GM18508 (cell line): ENCODE measurements around the gene SPOCD1.

Experiments used
- ATAC-seq: cut with Tn5 transposase; IDR thresholded peaks from one replicate; pipeline ENCODE4 v1.9.1; 2021; ENCODE audit warnings: moderate number of reproducible peaks; ENCODE audit not compliant: insufficient read depth, unreplicated experiment

The SPOCD1 gene

GRCh38 chr1:31802190-31803150 is 13.4 kb downstream of the SPOCD1 start:
- no peak for ATAC-seq

- no peak for ATAC-seq
Observed at GRCh38 chr1:31801458-31801857, 14.4 kb downstream of the SPOCD1 start.

- ATAC-seq = no peak
Observed at GRCh38 chr1:31800674-31800967, 15.2 kb downstream of the SPOCD1 start.

- ATAC-seq = no peak
Observed at GRCh38 chr1:31799895-31800673, 15.7 kb downstream of the SPOCD1 start.

- no peak for ATAC-seq
Observed at GRCh38 chr1:31799196-31799894, 16.5 kb downstream of the SPOCD1 start.

GRCh38 chr1:31798433-31799195 is 17.2 kb downstream of the SPOCD1 start:
- no peak for ATAC-seq

GRCh38 chr1:31798086-31798432 is 17.8 kb downstream of the SPOCD1 start:
- no peak for ATAC-seq

GRCh38 chr1:31797216-31797615 is 18.6 kb downstream of the SPOCD1 start:
- no peak for ATAC-seq

- no peak for ATAC-seq
Observed at GRCh38 chr1:31796707-31797106, 19.1 kb downstream of the SPOCD1 start.

- no peak for ATAC-seq
Observed at GRCh38 chr1:31795801-31796621, 19.8 kb downstream of the SPOCD1 start.

GRCh38 chr1:31795096-31795675 is 20.6 kb downstream of the SPOCD1 start:
- ATAC-seq = no peak

- no peak for ATAC-seq
Observed at GRCh38 chr1:31793586-31794285, 22.1 kb downstream of the SPOCD1 start.

GRCh38 chr1:31793086-31793485 is 22.7 kb downstream of the SPOCD1 start:
- no peak for ATAC-seq

- no peak for ATAC-seq
Observed at GRCh38 chr1:31792541-31792940, 23.3 kb downstream of the SPOCD1 start.

- ATAC-seq = no peak
Observed at GRCh38 chr1:31792116-31792515, 23.7 kb downstream of the SPOCD1 start.

GRCh38 chr1:31791131-31791858 is 24.5 kb downstream of the SPOCD1 start:
- no peak for ATAC-seq

- ATAC-seq = no peak
Observed at GRCh38 chr1:31790641-31791091, 25.2 kb downstream of the SPOCD1 start.

GRCh38 chr1:31790140-31790539 is 25.7 kb downstream of the SPOCD1 start:
- ATAC-seq = no peak
